ENCODE results near the gene COMMD1.
"Not testable (repeated sequence)": the region's sequence is repeated elsewhere in the genome, so short reads cannot be mapped to it uniquely, and the experiment has no call there.

The COMMD1 gene

DNA sequence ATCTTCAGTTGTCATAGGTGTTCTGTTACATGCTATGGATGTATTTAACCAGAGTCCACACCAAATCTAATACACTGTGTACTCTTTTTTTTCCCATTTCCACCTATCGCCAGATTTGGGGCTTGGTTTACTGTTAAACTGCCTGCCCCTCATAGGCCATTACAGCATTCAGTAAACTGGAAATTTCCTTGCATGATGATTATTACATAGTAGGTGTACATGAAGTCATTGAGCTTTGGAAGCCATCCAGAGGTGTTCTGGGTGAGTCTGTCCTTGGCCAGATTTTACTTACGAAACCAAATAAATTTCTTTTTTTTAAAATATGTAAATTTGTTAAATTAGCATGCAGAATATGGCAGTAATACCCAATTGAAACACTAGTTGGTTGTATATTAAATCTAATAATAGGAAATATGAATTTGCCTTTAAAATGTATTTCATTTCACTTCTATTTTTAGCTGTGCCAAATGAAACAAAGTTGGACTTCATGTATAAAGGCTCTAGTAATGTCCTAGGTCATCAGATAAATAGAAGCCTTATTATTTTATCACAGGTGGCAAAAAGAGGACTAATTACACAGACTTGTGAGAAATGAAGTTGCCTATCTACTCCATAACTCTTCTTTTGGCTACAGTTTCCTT is 60.7 kb downstream of the COMMD1 start:
- DNase-seq (ENCODE audit: low read depth): no peak

DNA sequence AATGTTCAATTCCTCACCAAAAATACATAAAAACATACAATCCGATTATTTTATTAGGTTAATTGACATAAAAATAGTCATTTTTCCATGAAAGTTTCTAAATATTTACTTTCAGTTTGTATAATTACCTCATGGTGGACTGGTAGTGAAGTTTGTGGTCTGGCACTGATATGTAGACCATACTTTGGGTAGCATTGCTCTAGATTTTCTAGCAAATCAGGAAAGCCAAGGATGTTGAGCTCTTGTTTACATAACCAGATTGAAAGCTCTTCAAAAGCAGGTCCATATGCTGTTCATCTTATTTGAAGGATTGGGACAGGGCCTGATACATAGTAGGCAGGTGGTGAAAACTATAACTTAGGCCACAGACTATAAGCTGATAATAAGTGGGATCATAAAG is 61.8 kb downstream of the COMMD1 start:
- no peak for DNase-seq (ENCODE audit: low read depth)

- DNase-seq (ENCODE audit: low read depth): no peak
These were observed 63.9 kb downstream of the COMMD1 start for GRCh38 chr2:61969376-61969775.

- no peak for DNase-seq (ENCODE audit: low read depth)
These were observed 65.5 kb downstream of the COMMD1 start for GRCh38 chr2:61970807-61971556.

DNA sequence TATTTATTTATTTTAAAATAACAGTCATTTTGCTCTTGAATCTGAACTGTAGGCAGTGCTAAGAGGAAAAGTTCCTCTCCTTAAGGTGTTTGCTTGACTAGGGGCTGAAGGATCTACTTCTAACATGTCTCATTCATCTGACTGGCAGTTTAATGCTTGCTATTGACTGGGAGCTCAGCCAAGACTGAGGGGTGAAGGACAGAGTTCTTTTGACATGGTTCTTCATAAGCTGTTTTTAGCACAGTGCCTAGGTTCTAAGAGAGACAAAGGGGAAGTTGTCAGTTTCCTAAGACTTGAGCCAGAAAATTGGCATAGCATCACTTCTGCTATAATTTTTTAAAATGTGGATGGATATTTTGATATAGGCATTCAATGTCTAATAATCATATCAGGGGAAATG is 73.0 kb downstream of the COMMD1 start:
- no peak for DNase-seq (ENCODE audit: low read depth)

DNA sequence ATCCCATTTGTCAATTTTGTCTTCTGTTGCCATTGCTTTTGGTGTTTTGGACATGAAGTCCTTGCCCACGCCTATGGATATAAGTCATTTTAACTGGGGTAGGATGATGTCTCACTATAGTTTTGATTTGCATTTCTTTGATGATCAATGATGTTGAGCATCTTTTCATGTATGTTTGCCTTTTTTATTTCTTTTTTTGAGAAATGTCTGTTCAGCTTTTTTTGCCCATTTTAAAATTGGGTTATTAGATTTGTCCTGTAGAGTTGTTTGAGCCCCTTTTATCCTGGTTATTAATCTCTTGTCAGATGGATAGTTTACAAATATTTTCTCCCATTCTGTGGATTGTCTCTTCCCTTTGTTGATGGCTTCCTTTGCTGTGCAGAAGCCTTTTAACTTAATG is 75.3 kb downstream of the COMMD1 start:
- DNase-seq (ENCODE audit: low read depth): no peak

- DNase-seq (ENCODE audit: low read depth): no peak
These were observed 79.2 kb downstream of the COMMD1 start for GRCh38 chr2:61984682-61985081.

GRCh38 chr2:61988462-61989366 is 83.2 kb downstream of the COMMD1 start:
- DNase-seq (ENCODE audit: low read depth): no peak

GRCh38 chr2:61993422-61994024 is 88.0 kb downstream of the COMMD1 start:
- DNase-seq (ENCODE audit: low read depth): no peak

GRCh38 chr2:61994531-61994930 is 89.1 kb downstream of the COMMD1 start:
- no peak for DNase-seq (ENCODE audit: low read depth)

DNA sequence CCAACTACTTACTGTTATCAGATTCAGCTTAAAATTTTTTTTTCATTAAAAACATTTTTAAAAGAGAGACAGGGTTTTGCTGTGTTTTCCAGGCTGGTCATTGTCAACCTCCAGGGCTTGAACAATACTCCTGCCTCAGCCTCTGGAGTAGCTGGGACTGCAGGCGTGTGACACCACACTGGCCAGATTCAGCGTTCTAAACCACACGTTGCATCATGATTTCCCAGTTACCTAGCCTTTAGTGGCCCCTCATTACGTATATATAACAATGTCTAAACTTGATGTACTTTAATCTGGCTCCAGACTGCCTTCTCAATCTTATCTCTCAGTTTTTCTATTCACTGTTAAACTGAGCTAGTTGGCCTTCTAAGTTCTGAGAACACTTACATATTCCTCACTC is 89.6 kb downstream of the COMMD1 start:
- no peak for DNase-seq (ENCODE audit: low read depth)

- no peak for DNase-seq (ENCODE audit: low read depth)
These were observed 90.0 kb downstream of the COMMD1 start for GRCh38 chr2:61995515-61995914.

- no peak for DNase-seq (ENCODE audit: low read depth)
These were observed 93.0 kb downstream of the COMMD1 start for GRCh38 chr2:61998426-61998825.

- DNase-seq (ENCODE audit: low read depth): no peak
These were observed 95.1 kb downstream of the COMMD1 start for GRCh38 chr2:62000538-62000937.

GRCh38 chr2:62001431-62001830 is 96.0 kb downstream of the COMMD1 start:
- DNase-seq (ENCODE audit: low read depth): no peak

- DNase-seq (ENCODE audit: low read depth): not testable (repeated sequence)
These were observed 99.0 kb downstream of the COMMD1 start for GRCh38 chr2:62004428-62004827.

GRCh38 chr2:62007555-62007954 is 102.1 kb downstream of the COMMD1 start:
- no peak for DNase-seq (ENCODE audit: low read depth)

DNA sequence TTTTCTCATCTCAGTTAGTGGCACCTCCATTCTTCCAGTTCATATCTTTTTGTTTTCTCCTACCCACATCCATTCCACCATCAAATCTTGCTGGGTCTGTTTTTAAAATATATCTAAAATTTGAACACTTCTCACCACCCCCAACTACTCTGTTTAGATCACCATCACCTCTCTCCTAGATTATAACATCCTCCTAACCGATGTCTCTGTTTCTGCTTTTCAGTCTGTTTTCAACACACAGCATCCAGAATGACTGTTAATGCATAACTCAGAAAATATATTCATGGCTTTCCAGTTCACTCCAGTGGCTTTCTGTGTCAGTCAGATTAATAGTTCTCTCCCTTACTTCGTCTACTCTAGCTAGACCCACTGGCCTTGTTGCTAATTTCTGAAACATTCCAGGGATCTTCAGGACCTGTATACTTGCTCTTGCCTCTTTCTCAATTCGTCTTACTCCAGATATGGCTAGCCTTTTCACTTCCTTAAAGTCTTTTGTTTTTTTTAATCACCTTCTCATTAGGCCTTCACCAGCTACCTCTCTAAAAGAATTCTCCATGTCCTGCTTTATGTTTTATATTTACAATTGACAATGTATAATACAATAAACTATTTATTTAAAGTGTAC is 105.3 kb downstream of the COMMD1 start:
- no peak for DNase-seq (ENCODE audit: low read depth)

DNA sequence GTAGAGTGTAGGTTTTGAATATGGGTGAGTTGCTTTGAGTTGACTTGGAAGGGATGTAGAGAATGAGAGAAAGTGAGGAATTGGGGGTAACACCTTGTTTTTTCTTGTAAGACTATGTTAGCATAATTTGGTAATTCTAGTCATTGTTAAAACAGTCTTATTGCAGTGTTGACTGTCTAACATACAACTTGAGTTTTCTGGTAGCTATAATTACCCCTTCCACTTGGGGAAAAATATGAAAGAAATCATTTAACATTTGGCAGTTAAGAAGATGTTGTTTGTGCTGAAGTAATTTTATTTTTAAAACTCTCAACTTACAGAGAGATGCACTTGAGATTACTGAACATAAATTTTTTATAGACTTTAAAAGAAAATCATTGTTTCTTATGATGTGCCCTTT is 108.2 kb downstream of the COMMD1 start:
- DNase-seq (ENCODE audit: low read depth): no peak

DNA sequence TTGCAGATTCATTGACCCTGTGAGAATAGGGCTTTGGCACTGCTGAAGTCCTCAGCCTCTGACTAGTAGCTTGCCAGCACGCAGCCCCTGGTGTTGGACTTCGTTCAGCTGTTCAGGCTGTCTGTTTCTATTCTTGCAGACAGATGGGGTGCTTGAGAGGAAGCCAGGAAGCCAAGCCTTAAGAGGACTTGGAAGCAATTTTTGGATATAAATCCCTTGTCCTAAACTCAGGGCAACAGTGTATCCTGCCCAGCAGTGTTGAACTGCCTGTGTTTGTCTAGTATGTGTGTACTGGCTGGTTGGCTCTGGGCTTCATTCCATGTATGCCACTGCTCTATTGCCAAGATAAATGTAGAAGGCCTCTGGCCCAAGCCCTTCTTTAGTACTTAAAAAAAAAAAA is 108.6 kb downstream of the COMMD1 start:
- DNase-seq (ENCODE audit: low read depth): no peak

- no peak for DNase-seq (ENCODE audit: low read depth)
These were observed 111.5 kb downstream of the COMMD1 start for GRCh38 chr2:62016957-62017356.

GRCh38 chr2:62029910-62030309 is 124.4 kb downstream of the COMMD1 start:
- DNase-seq (ENCODE audit: low read depth): no peak
